Suprapubic skin (tissue), 3 donors: ENCODE measurements around the gene TFB2M.

Experiments used
- POLR2A ChIP-seq, 2 donors: fragments of 450-650 bp; IDR thresholded peaks; one replicate each; pipeline ENCODE4 v1.6.1; 2017; ENCODE audit warnings: antibody characterized with exemption in 2 of 2, mild to moderate bottlenecking in 2 of 2, moderate library complexity in 2 of 2
- TF ChIP-seq, protein P1 (sequence below), 2 donors: fragments of 200-600 bp in 1 of 2; fragments of 450-650 bp in 1 of 2; sonication (generic) in 1 of 2; IDR thresholded peaks; one replicate each; pipeline ENCODE4 v1.5.1; 2016 to 2019; ENCODE audit warnings: antibody characterized with exemption in 2 of 2, mild to moderate bottlenecking in 1 of 2, moderate library complexity in 1 of 2

GRCh38 chr1:246577720-246578106, 11.7 kb upstream of the TFB2M start:
- TF ChIP-seq, protein P1, sequence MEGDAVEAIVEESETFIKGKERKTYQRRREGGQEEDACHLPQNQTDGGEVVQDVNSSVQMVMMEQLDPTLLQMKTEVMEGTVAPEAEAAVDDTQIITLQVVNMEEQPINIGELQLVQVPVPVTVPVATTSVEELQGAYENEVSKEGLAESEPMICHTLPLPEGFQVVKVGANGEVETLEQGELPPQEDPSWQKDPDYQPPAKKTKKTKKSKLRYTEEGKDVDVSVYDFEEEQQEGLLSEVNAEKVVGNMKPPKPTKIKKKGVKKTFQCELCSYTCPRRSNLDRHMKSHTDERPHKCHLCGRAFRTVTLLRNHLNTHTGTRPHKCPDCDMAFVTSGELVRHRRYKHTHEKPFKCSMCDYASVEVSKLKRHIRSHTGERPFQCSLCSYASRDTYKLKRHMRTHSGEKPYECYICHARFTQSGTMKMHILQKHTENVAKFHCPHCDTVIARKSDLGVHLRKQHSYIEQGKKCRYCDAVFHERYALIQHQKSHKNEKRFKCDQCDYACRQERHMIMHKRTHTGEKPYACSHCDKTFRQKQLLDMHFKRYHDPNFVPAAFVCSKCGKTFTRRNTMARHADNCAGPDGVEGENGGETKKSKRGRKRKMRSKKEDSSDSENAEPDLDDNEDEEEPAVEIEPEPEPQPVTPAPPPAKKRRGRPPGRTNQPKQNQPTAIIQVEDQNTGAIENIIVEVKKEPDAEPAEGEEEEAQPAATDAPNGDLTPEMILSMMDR (IDR thresholded peaks at IDR 0.05): no peak
- no peak for TF ChIP-seq POLR2A (IDR thresholded peaks at IDR 0.05)
